Peyer's patch (tissue), 4 donors: ENCODE data around the gene DOCK7.

ENCODE experiments used
- CTCF ChIP-seq, 6 experiments: fragments of 450-650 bp in 4 of 6; fragments of 200-600 bp in 2 of 6; sonication (generic) in 1 of 6; IDR thresholded peaks; one replicate each; pipeline ENCODE4 v1.5.1; 2017 to 2019; ENCODE audit warnings: antibody characterized with exemption in 6 of 6, mild to moderate bottlenecking in 3 of 6, moderate library complexity in 1 of 6
- POLR2A ChIP-seq, 2 donors: fragments of 450-650 bp; IDR thresholded peaks; one replicate each; pipeline ENCODE4 v1.5.1; 2017; ENCODE audit warnings: antibody characterized with exemption in 2 of 2, mild to moderate bottlenecking in 2 of 2, moderate library complexity in 2 of 2

GRCh38 chr1:62720946-62721554 is 32.9 kb upstream of the DOCK7 start:
- TF ChIP-seq CTCF (IDR thresholded peaks at IDR 0.05) (no peak), POLR2A (IDR thresholded peaks at IDR 0.05) (no peak)
